Trophoblast cell (in vitro differentiated cells and primary cell): ENCODE results near the gene PPP2R3B.

Experiments
- DNase-seq, 2 donors: peaks; one replicate each; pipeline ENCODE4 v3.0.0-alpha.2; 2016
- H2AFZ ChIP-seq: 2 replicates; pipeline ENCODE4 v1.6.1; 2013; ENCODE audit warnings: low read length, moderate library complexity, mild to moderate bottlenecking; ENCODE audit not compliant: insufficient read depth, poor library complexity
- H2AK5ac ChIP-seq: 2 replicates; pipeline ENCODE4 v1.6.1; 2013; ENCODE audit warnings: mild to moderate bottlenecking, low read length
- H2BK120ac ChIP-seq: 2 replicates; pipeline ENCODE4 v1.6.1; 2013; ENCODE audit warnings: low read length, mild to moderate bottlenecking, moderate library complexity; ENCODE audit not compliant: insufficient read depth, poor library complexity
- H2BK12ac ChIP-seq: 2 replicates; pipeline ENCODE4 v1.6.1; 2013; ENCODE audit warnings: mild to moderate bottlenecking, low read length, moderate library complexity
- H2BK5ac ChIP-seq: 2 replicates; pipeline ENCODE4 v1.6.1; 2013; ENCODE audit warnings: low read length, low read depth, moderate library complexity, mild to moderate bottlenecking; ENCODE audit not compliant: poor library complexity
- H3K14ac ChIP-seq: 2 replicates; pipeline ENCODE4 v1.6.1; 2013; ENCODE audit warnings: mild to moderate bottlenecking, low read length
- H3K18ac ChIP-seq: 2 replicates; pipeline ENCODE4 v1.6.1; 2013; ENCODE audit warnings: mild to moderate bottlenecking, low read length
- H3K23ac ChIP-seq: 2 replicates; pipeline ENCODE4 v1.6.1; 2013; ENCODE audit warnings: low read length
- H3K27ac ChIP-seq: 2 replicates; pipeline ENCODE4 v1.5.1; 2013; ENCODE audit warnings: low read depth, mild to moderate bottlenecking, inconsistent platforms, low read length, moderate library complexity
- H3K27me3 ChIP-seq: 2 replicates; pipeline ENCODE4 v1.6.1; 2013; ENCODE audit warnings: inconsistent platforms, mild to moderate bottlenecking, low read length, moderate library complexity; ENCODE audit not compliant: insufficient read depth
- H3K36me3 ChIP-seq, 2 experiments: 1 replicate in 1 of 2; 2 replicates in 1 of 2; pipeline ENCODE4 v1.6.1; 2013; ENCODE audit warnings: low read length in 2 of 2, mild to moderate bottlenecking in 2 of 2, moderate library complexity in 1 of 2; ENCODE audit not compliant: insufficient read depth in 2 of 2, control insufficient read depth in 1 of 2
- H3K4ac ChIP-seq: 2 replicates; pipeline ENCODE4 v1.6.1; 2013; ENCODE audit warnings: low read depth, mild to moderate bottlenecking, low read length, moderate library complexity
- H3K4me1 ChIP-seq, 2 experiments: 1 replicate in 1 of 2; 2 replicates in 1 of 2; pipeline ENCODE4 v1.6.1; 2013; ENCODE audit warnings: low read length in 2 of 2, mild to moderate bottlenecking in 2 of 2, moderate library complexity in 1 of 2; ENCODE audit not compliant: insufficient read depth in 2 of 2, control insufficient read depth in 1 of 2
- H3K4me2 ChIP-seq: 2 replicates; pipeline ENCODE4 v1.6.1; 2013; ENCODE audit warnings: inconsistent platforms, mild to moderate bottlenecking, low read length, moderate library complexity
- H3K4me3 ChIP-seq: 2 replicates; pipeline ENCODE4 v1.5.1; 2013; ENCODE audit warnings: mild to moderate bottlenecking, low read depth, low read length, inconsistent platforms
- H3K79me1 ChIP-seq: one replicate; pipeline ENCODE4 v1.6.1; 2013; ENCODE audit warnings: low read length
- H3K79me2 ChIP-seq: 2 replicates; pipeline ENCODE4 v1.6.1; 2013; ENCODE audit warnings: low read length, mild to moderate bottlenecking; ENCODE audit not compliant: control insufficient read depth, insufficient read depth, poor library complexity
- H3K9ac ChIP-seq: 2 replicates; pipeline ENCODE4 v1.6.1; 2013; ENCODE audit warnings: mild to moderate bottlenecking, low read length
- H3K9me3 ChIP-seq: 2 replicates; pipeline ENCODE4 v1.6.1; 2013; ENCODE audit warnings: low read depth, mild to moderate bottlenecking, control low read depth, inconsistent platforms, low read length; ENCODE audit not compliant: insufficient read depth
- H4K12ac ChIP-seq: 2 replicates; pipeline ENCODE4 v1.6.1; 2013; ENCODE audit warnings: low read depth, mild to moderate bottlenecking, low read length, moderate library complexity
- H4K8ac ChIP-seq: 2 replicates; pipeline ENCODE4 v1.6.1; 2013; ENCODE audit warnings: low read depth, mild to moderate bottlenecking, low read length, moderate library complexity
- H4K91ac ChIP-seq: one replicate; pipeline ENCODE4 v1.6.1; 2013; ENCODE audit warnings: low read depth, mild to moderate bottlenecking, low read length, moderate library complexity
- WGBS: extraction: QIAGEN DNeasy Blood & Tissue Kit; methylation state at CpG from one replicate; pipeline ENCODE4 v1.1.7; 2013; ENCODE audit warnings: missing lambda C conversion rate; ENCODE audit not compliant: insufficient read length, insufficient coverage; ENCODE audit errors: extremely low coverage; 5-methylcytosine and 5-hydroxymethylcytosine counted together

Gene PPP2R3B

DNA sequence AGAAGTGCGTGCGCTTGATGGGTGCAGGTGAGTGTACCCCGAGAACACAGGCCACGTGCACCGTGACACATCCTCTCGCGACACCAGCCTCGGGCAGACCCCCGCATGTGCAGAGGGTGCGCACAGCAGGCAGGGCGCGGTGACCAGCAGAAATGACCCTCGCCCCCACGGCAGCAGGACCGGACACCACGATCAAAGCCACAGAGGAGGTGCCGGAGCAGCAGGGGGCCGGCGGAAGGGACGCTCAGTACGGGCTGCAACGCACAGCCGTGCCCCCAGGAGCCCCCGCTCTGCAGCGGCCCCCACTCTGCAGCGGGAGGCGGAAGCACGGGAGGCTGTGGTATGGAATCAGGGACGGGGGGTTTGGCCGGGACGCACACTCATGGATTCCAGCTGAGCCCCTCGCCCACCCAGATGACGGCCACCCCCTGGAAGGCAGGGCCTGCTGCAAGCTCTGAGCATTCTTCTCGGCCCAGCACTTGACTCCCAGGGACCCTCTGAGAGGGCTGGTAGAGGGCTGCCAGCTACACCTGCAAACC is 17.1 kb downstream of the PPP2R3B start:
- no peak for DNase-seq
- H3K4me2 ChIP-seq = no peak overlapping the region
- no peak overlapping the region for H2BK5ac ChIP-seq
- H3K36me3 ChIP-seq = peaks cover 0 to 2% of the 10 kb centered on the region in 2 experiments
- H3K79me1 ChIP-seq = no peaks in the 10 kb centered on the region
- no peak overlapping the region for H2BK12ac ChIP-seq
- H3K79me2 ChIP-seq = peaks cover 5% of the 10 kb centered on the region
- H3K27ac ChIP-seq = no peak overlapping the region
- no peak overlapping the region for H2AFZ ChIP-seq
- H3K9me3 ChIP-seq = peaks cover 2% of the 10 kb centered on the region
- peaks cover 6 to 17% of the 10 kb centered on the region in 2 experiments for H3K4me1 ChIP-seq
- no peak overlapping the region for H4K8ac ChIP-seq
- H2BK120ac ChIP-seq = no peak overlapping the region
- H3K27me3 ChIP-seq = peaks cover 9% of the 10 kb centered on the region
- WGBS = no CpG with 5 or more reads among the region's 34 CpGs
- no peak overlapping the region for H4K12ac ChIP-seq
- H3K9ac ChIP-seq = no peak overlapping the region
- no peak overlapping the region for H3K14ac ChIP-seq
- H3K4ac ChIP-seq = no peak overlapping the region
- H3K18ac ChIP-seq = no peak overlapping the region
- H2AK5ac ChIP-seq = no peak overlapping the region
- H4K91ac ChIP-seq = no peak overlapping the region
- H3K4me3 ChIP-seq = no peak overlapping the region
- H3K23ac ChIP-seq = no peak overlapping the region

DNA sequence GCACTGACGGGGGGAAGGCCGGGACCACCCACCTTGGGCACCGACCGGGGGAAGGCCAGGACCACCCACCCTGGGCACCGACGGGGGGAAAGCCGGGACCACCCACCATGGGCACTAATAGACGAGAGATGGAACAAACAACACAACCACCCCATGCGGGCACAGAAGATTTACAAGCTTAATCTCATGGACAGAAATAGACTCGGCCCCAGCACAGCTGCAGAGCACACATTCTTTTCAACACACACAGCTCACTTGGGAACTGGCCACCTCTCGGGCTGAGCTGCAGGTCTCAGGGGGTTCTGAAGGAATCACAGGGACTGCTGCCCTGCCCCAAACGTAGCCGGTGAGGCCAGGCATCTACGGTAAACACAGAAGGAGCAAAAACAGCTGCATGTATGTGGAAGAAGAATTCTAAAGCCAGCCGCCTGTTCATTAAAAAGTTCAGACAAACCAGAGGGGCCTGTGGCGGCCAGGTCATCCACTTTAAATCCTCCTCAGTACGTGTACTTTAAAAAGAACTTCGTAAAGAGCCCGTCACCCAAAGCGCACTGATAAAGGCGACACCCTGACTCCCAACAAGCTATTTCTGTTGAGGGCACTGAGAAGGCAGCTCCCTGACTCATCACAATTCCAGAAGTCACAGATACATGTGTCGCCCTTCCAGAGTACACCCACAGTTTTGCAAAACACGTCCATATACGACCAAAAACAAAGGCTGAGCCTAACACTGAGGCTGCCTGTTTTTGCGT is 17.7 kb downstream of the PPP2R3B start:
- Histone ChIP-seq H3K4ac (no peak overlapping the region), H3K9ac (no peak overlapping the region), H3K14ac (no peak overlapping the region), H4K91ac (no peak overlapping the region), H2BK12ac (no peak overlapping the region), H3K18ac (no peak overlapping the region), H3K4me3 (no peak overlapping the region), H2AK5ac (no peak overlapping the region), H3K23ac (no peak overlapping the region), H3K9me3 (peaks cover 2% of the 10 kb centered on the region), H4K12ac (no peak overlapping the region), H3K27ac (no peak overlapping the region), H3K4me1 (peaks cover under 1 to 10% of the 10 kb centered on the region in 2 experiments), H3K4me2 (no peak overlapping the region), H4K8ac (no peak overlapping the region), H3K36me3 (peaks cover under 1 to 2% of the 10 kb centered on the region in 2 experiments), H2BK120ac (no peak overlapping the region), H3K79me1 (no peaks in the 10 kb centered on the region), H2AFZ (no peak overlapping the region), H3K27me3 (peaks cover 9% of the 10 kb centered on the region), H3K79me2 (peaks cover 5% of the 10 kb centered on the region), H2BK5ac (no peak overlapping the region)
- no peak for DNase-seq
- WGBS = no CpG with 5 or more reads among the region's 25 CpGs

DNA sequence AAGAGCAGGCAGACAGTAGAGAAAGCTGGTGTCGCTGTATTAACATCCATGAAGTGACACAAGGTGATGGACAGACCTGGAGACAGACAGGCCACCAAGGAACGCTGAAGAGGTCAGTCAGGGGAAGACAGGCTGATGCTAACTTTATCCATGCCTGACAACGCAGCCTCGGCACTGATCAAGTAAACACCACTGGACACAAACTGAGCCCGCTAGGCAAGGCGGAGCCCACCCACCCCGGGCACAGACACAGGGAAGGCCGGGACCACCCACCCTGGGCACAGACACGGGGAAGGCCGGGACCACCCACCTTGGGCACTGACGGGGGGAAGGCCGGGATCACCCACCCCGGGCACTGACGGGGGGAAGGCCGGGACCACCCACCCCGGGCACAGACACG is 18.8 kb downstream of the PPP2R3B start:
- WGBS = no CpG with 5 or more reads among the region's 17 CpGs
- Histone ChIP-seq H3K27ac (no peak overlapping the region), H3K27me3 (peaks cover under 1% of the 10 kb centered on the region), H3K4ac (no peak overlapping the region), H2AK5ac (no peak overlapping the region), H3K79me2 (no peaks in the 10 kb centered on the region), H4K12ac (no peak overlapping the region), H2BK5ac (no peak overlapping the region), H4K8ac (no peak overlapping the region), H2AFZ (no peak overlapping the region), H3K23ac (no peak overlapping the region), H3K9me3 (peaks cover 4% of the 10 kb centered on the region), H3K4me1 (peaks cover 0 to 4% of the 10 kb centered on the region in 2 experiments), H4K91ac (no peak overlapping the region), H2BK12ac (no peak overlapping the region), H3K4me3 (no peak overlapping the region), H3K36me3 (peaks cover 2 to 5% of the 10 kb centered on the region in 2 experiments), H3K14ac (no peak overlapping the region), H3K4me2 (no peak overlapping the region), H2BK120ac (no peak overlapping the region), H3K9ac (no peak overlapping the region), H3K18ac (no peak overlapping the region), H3K79me1 (no peaks in the 10 kb centered on the region)
- DNase-seq = no peak

DNA sequence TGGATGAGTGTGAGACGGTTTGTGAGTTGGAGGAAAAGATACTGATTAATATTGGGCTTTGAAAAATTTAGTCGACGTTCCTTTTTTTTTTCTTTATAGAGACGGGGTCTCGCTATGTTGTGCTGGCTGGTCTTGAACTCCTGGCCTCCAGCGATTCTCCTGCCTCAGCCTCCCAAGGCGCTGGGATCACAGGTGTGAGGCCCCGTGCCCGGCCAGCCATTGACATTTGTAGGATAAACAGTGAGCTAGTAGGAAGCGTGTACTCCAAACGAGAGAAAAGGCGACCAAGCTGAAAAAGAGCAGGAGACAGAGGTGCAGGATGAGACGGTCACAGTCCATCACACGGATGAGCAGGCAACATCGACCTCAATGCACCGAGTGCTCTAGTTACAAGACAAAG is 19.4 kb downstream of the PPP2R3B start:
- H3K4me2 ChIP-seq = no peak overlapping the region
- H4K8ac ChIP-seq = no peak overlapping the region
- no peak overlapping the region for H2AK5ac ChIP-seq
- DNase-seq = no peak
- no peak overlapping the region for H2BK5ac ChIP-seq
- peaks cover 2 to 5% of the 10 kb centered on the region in 2 experiments for H3K36me3 ChIP-seq
- H3K9ac ChIP-seq = no peak overlapping the region
- no CpG with 5 or more reads among the region's 16 CpGs for WGBS
- no peak overlapping the region for H3K18ac ChIP-seq
- no peaks in the 10 kb centered on the region for H3K79me2 ChIP-seq
- no peaks in the 10 kb centered on the region for H3K79me1 ChIP-seq
- peaks cover 5% of the 10 kb centered on the region for H3K9me3 ChIP-seq
- H3K27ac ChIP-seq = no peak overlapping the region
- H3K23ac ChIP-seq = no peak overlapping the region
- H3K27me3 ChIP-seq = no peaks in the 10 kb centered on the region
- H2BK120ac ChIP-seq = no peak overlapping the region
- no peak overlapping the region for H2AFZ ChIP-seq
- no peak overlapping the region for H3K14ac ChIP-seq
- no peak overlapping the region for H3K4ac ChIP-seq
- H4K91ac ChIP-seq = no peak overlapping the region
- no peak overlapping the region for H4K12ac ChIP-seq
- H3K4me1 ChIP-seq = peaks cover 0 to 4% of the 10 kb centered on the region in 2 experiments
- no peak overlapping the region for H2BK12ac ChIP-seq
- no peak overlapping the region for H3K4me3 ChIP-seq
